Measurements from ENCODE around the gene RBM20. TPM values are rescaled to one million over a fixed set of nuclear protein-coding genes. Genes with fewer than 3 reads are reported as not detected.
"Not testable (repeated sequence)": the region's sequence is repeated elsewhere in the genome, so short reads cannot be mapped to it uniquely, and the experiment has no call there.

RBM20 gene
- polyA plus RNA-seq, 1 donor (not counting 4 experiments of a cell fraction or from before 2014, with no cell fraction given) = 0.01 TPM

GRCh38 chr10:110610308-110610774 lies 33.8 kb upstream of the RBM20 start:
- no peaks in the 10 kb centered on the region for H4K20me1 ChIP-seq (ENCODE audit: control insufficient read depth, extremely low read depth, insufficient read depth, low read length)
- H3K9me1 ChIP-seq (ENCODE audit: control insufficient read depth, extremely low read depth, insufficient read depth, low read length) = no peaks in the 10 kb centered on the region
- peaks cover 0 to 2% of the 10 kb centered on the region in 2 experiments for H3K36me3 ChIP-seq (ENCODE audit: control insufficient read depth in 2 of 2, extremely low read depth in 1 of 2, insufficient read depth in 2 of 2, low read length in 2 of 2)
- no peaks in the 10 kb centered on the region for H3K79me2 ChIP-seq (ENCODE audit: control insufficient read depth, insufficient read depth, low read length)
- no peak overlapping the region for H3K4me2 ChIP-seq (ENCODE audit: control insufficient read depth, extremely low read depth, insufficient read depth, low read depth, low read length)
- H3K4me1 ChIP-seq (ENCODE audit: control insufficient read depth, extremely low read depth, insufficient read depth, low read length) = peaks cover 4% of the 10 kb centered on the region
- no peak overlapping the region for H3K4me3 ChIP-seq (ENCODE audit: control insufficient read depth in 2 of 3, extremely low read depth in 1 of 3, insufficient read depth in 2 of 3, low read depth in 1 of 3, low read length in 3 of 3)
- H3K9me3 ChIP-seq (ENCODE audit: control insufficient read depth, low read depth, low read length) = no peaks in the 10 kb centered on the region
- H3K27me3 ChIP-seq (ENCODE audit: control insufficient read depth, extremely low read depth, insufficient read depth, low read length) = peaks cover 3% of the 10 kb centered on the region
- DNase-seq (ENCODE audit: low read depth, low spot score) = peak; percentile 26
- TF ChIP-seq EZH2 (IDR thresholded peaks at IDR 0.05; ENCODE audit: low read length) = no peak
- TF ChIP-seq, protein P1, sequence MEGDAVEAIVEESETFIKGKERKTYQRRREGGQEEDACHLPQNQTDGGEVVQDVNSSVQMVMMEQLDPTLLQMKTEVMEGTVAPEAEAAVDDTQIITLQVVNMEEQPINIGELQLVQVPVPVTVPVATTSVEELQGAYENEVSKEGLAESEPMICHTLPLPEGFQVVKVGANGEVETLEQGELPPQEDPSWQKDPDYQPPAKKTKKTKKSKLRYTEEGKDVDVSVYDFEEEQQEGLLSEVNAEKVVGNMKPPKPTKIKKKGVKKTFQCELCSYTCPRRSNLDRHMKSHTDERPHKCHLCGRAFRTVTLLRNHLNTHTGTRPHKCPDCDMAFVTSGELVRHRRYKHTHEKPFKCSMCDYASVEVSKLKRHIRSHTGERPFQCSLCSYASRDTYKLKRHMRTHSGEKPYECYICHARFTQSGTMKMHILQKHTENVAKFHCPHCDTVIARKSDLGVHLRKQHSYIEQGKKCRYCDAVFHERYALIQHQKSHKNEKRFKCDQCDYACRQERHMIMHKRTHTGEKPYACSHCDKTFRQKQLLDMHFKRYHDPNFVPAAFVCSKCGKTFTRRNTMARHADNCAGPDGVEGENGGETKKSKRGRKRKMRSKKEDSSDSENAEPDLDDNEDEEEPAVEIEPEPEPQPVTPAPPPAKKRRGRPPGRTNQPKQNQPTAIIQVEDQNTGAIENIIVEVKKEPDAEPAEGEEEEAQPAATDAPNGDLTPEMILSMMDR (optimal IDR thresholded peaks at IDR 0.05 in 1 of 3, IDR thresholded peaks at IDR 0.05 in 1 of 3, conservative IDR thresholded peaks at IDR 0.05 in 1 of 3; ENCODE audit: extremely low read depth in 1 of 3, insufficient read depth in 2 of 3, low read length in 3 of 3) = peak; percentile 56 to 79 (median 75)
- dilution Hi-C loops (cut with MboI; ENCODE audit: extremely low pct_ligation_motif_present, low sequenced_read_pairs) = no loop called here
- peak; percentile 39 for FAIRE-seq
- H3K27ac ChIP-seq (ENCODE audit: control insufficient read depth, insufficient read depth, low read length) = no peak overlapping the region
- no peak overlapping the region for H3K9ac ChIP-seq (ENCODE audit: control insufficient read depth, extremely low read depth, insufficient read depth, low read length)
- H2AFZ ChIP-seq (ENCODE audit: control insufficient read depth, low read length) = no peak overlapping the region

DNA sequence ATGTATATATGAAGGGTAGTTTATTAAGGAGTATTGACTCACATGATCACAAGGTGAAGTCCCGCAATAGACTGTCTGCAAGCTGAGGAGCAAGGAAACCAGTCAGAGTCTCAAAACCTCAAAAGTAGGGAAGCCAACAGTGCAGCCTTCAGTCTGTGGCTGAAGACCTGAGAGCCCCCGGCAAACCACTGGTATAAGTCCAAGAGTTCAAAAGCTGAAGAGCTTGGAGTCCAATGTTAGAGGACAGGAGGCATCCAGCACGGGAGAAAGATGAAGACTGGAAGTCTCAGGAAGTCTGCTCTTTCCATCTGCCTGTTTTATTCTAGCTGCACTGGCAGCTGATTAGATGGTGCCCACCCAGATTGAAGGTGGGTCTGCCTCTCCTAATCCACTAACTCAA lies 33.4 kb upstream of the RBM20 start:
- H3K9me3 ChIP-seq (ENCODE audit: control insufficient read depth, low read depth, low read length); H3K27ac ChIP-seq (ENCODE audit: control insufficient read depth, insufficient read depth, low read length); H4K20me1 ChIP-seq (ENCODE audit: control insufficient read depth, extremely low read depth, insufficient read depth, low read length); H2AFZ ChIP-seq (ENCODE audit: control insufficient read depth, low read length); H3K4me2 ChIP-seq (ENCODE audit: control insufficient read depth, extremely low read depth, insufficient read depth, low read depth, low read length); H3K4me1 ChIP-seq (ENCODE audit: control insufficient read depth, extremely low read depth, insufficient read depth, low read length); FAIRE-seq; H3K27me3 ChIP-seq (ENCODE audit: control insufficient read depth, extremely low read depth, insufficient read depth, low read length); H3K9me1 ChIP-seq (ENCODE audit: control insufficient read depth, extremely low read depth, insufficient read depth, low read length); dilution Hi-C loops (cut with MboI; ENCODE audit: extremely low pct_ligation_motif_present, low sequenced_read_pairs); H3K9ac ChIP-seq (ENCODE audit: control insufficient read depth, extremely low read depth, insufficient read depth, low read length); H3K4me3 ChIP-seq (ENCODE audit: control insufficient read depth in 2 of 3, extremely low read depth in 1 of 3, insufficient read depth in 2 of 3, low read depth in 1 of 3, low read length in 3 of 3); H3K79me2 ChIP-seq (ENCODE audit: control insufficient read depth, insufficient read depth, low read length); DNase-seq (ENCODE audit: low read depth, low spot score); H3K36me3 ChIP-seq (ENCODE audit: control insufficient read depth in 2 of 2, extremely low read depth in 1 of 2, insufficient read depth in 2 of 2, low read length in 2 of 2): not testable (repeated sequence)

- dilution Hi-C loops (cut with MboI; ENCODE audit: extremely low pct_ligation_motif_present, low sequenced_read_pairs) = no loop called here
- Histone ChIP-seq H4K20me1 (ENCODE audit: control insufficient read depth, extremely low read depth, insufficient read depth, low read length) (no peaks in the 10 kb centered on the region), H3K4me1 (ENCODE audit: control insufficient read depth, extremely low read depth, insufficient read depth, low read length) (peaks cover 4% of the 10 kb centered on the region)
Measured at GRCh38 chr10:110612087-110612486, 32.0 kb upstream of the RBM20 start.

More at GRCh38 chr10:110612087-110612486, 32.0 kb upstream of the RBM20 start:
- no peak for DNase-seq (ENCODE audit: low read depth, low spot score)
- no peak for FAIRE-seq
- Histone ChIP-seq H2AFZ (ENCODE audit: control insufficient read depth, low read length) (no peak overlapping the region), H3K4me2 (ENCODE audit: control insufficient read depth, extremely low read depth, insufficient read depth, low read depth, low read length) (no peak overlapping the region), H3K79me2 (ENCODE audit: control insufficient read depth, insufficient read depth, low read length) (no peaks in the 10 kb centered on the region), H3K9ac (ENCODE audit: control insufficient read depth, extremely low read depth, insufficient read depth, low read length) (no peak overlapping the region), H3K9me3 (ENCODE audit: control insufficient read depth, low read depth, low read length) (no peaks in the 10 kb centered on the region), H3K27ac (ENCODE audit: control insufficient read depth, insufficient read depth, low read length) (no peak overlapping the region), H3K27me3 (ENCODE audit: control insufficient read depth, extremely low read depth, insufficient read depth, low read length) (peaks cover 3% of the 10 kb centered on the region), H3K36me3 (ENCODE audit: control insufficient read depth in 2 of 2, extremely low read depth in 1 of 2, insufficient read depth in 2 of 2, low read length in 2 of 2) (no peaks in the 10 kb centered on the region), H3K4me3 (ENCODE audit: control insufficient read depth in 2 of 3, extremely low read depth in 1 of 3, insufficient read depth in 2 of 3, low read depth in 1 of 3, low read length in 3 of 3) (no peak overlapping the region), H3K9me1 (ENCODE audit: control insufficient read depth, extremely low read depth, insufficient read depth, low read length) (no peaks in the 10 kb centered on the region)
- no peak for TF ChIP-seq EZH2 (IDR thresholded peaks at IDR 0.05; ENCODE audit: low read length)
- TF ChIP-seq, protein P1 (optimal IDR thresholded peaks at IDR 0.05 in 1 of 3, IDR thresholded peaks at IDR 0.05 in 1 of 3, conservative IDR thresholded peaks at IDR 0.05 in 1 of 3; ENCODE audit: extremely low read depth in 1 of 3, insufficient read depth in 2 of 3, low read length in 3 of 3) = no peak

Measured in keratinocyte (primary cell).